ENCODE measurements around the gene PHC2. TPM values are rescaled to one million over a fixed set of nuclear protein-coding genes. Genes with fewer than 3 reads are reported as not detected.

Gene PHC2
- total RNA-seq, 1 donor from 2014 or later: 73.7 TPM

DNA sequence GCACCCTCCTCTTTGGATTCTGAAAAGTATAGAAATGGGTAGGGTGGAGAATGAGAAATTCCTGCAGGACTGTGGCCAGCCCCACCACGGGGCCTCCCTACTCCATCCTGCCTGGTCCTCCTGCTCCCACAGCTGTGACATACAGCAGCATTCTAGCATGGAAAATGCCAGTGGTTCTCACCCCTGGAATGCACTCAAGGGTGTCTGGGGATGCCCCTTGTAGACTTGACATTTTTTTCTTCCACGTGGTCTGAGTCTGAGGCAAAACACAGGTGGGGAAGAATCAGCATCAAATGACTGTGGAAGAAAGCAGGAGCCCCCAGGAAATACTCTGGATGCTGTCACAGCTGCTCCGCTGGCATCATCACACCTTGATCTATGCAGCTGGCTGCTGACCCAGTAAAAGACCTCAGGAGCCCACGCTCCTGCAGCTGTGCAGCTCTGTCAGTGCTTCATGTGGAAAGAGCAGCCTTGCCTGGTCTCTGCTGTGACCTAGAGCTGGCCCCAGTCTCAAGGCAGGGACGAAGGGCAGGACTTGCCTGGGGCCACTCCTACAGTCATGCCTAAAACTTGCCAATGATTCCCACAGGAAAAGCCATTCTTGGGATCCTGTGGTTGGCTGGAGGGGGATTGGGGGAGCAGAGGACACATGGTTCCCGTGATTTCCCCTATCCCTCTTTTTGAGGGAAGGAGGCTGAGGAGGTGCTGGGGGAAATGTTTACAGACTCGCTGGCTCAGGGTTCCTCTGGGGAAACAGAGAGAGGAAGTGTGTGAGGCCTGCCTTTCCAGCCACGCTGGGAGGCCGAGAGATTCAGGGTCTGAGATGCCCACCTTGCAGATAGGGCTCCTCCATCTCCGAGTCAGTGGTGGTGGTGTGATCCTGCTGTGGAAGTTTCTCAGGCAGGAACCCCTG lies 99.2 kb downstream of the PHC2 start:
- DNase-seq (ENCODE audit: low read depth in 2 of 2): no peak

DNA sequence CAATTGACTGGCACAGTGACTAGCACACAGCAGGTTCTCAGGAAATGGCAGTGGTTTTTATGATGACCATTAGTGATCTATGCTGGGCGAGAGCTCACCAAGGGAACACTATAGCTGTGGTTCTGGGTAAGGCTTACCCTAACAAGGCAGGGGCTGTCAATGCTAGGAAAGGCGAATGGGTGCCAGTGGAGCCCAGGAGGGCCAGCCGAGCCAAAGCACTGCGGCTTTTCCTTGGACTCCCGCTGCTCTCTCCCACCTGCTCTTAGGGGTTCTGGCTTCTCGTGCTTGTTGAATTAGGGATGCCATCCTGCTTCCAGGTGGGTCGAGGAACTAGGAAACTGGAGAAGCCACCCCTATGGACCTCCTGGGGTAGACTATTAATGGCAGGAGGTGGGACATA lies 100.0 kb downstream of the PHC2 start:
- no peak for DNase-seq (ENCODE audit: low read depth in 2 of 2)

DNA sequence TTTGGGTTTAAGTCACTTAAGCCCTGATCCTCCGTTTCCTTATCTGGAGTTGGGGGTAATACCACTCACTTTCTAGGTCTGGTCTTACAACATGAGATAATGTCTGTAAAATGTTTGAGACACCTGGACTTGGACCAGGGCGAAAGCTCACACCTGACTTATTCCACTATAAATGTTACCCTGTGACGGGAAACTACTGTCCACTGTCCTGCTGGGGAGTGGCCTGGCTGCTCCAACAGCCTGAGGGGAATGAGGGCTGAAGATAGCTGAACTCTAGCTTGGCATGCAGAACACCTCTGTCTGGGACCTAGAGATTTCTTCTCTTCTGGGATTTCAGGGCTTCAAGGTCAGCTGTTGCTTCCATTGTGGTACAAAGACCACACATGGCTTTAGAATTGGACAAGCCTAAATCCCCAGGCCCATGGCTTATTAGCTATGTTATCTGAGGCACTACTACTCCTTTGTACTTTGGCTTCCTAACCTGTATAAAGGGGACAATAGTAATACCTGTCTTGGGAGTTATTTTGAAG lies 100.5 kb downstream of the PHC2 start:
- no peak for DNase-seq (ENCODE audit: low read depth in 2 of 2)

DNA sequence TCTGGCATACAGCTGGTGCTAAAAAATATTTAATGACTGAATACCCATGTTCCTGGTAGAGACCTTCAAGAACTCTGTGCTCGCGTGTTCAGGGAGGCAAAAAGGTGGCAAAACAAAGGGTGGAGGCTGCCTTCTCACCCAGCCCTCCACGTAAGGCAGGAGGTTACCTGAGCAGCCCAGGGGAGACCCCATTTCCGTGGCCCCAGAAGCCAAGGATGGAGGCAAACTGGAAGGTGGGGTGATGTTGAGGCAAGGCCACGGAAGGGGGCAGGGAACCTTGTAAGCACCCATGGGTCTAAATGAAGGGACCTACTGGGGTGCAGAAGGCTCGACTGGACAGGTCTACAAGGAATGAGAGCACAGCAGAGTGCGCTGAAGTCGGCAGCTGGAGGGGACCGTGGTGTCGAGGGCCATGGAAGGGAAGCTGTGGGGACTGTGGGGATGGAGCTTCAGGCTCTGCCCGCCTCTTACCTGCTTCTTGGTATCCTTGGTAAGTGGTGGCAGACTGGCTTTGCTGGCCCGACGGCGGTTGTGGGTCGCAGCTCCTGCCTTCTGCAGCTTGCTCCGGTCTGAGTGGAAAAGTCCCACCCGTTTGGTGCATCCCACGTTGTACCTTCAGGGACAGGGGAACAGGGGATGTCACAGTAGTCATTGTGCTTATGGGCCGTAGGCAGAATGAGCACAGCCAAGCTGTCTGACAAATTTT lies 101.1 kb downstream of the PHC2 start:
- DNase-seq (ENCODE audit: low read depth in 2 of 2): no peak

DNA sequence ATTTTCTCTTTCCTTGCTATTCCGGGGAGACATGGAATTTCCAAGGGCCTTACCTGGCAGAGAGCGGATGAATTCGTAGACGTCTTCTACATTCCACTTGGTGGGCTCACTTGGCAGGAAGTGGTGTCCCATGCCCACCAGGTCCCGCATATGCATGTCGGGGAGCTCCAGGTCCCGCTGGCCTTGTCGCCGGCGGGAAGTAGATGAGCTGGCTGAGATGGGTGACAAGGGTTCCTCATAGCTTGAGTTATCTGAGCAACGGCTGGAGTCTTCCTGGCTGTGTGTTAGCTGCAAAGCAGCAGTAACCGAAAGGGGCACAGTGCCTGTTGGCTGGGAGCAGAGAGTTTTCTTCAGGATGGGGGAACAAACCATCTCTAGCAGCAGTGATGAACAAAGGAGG lies 102.1 kb downstream of the PHC2 start:
- DNase-seq (ENCODE audit: low read depth in 2 of 2): no peak

DNA sequence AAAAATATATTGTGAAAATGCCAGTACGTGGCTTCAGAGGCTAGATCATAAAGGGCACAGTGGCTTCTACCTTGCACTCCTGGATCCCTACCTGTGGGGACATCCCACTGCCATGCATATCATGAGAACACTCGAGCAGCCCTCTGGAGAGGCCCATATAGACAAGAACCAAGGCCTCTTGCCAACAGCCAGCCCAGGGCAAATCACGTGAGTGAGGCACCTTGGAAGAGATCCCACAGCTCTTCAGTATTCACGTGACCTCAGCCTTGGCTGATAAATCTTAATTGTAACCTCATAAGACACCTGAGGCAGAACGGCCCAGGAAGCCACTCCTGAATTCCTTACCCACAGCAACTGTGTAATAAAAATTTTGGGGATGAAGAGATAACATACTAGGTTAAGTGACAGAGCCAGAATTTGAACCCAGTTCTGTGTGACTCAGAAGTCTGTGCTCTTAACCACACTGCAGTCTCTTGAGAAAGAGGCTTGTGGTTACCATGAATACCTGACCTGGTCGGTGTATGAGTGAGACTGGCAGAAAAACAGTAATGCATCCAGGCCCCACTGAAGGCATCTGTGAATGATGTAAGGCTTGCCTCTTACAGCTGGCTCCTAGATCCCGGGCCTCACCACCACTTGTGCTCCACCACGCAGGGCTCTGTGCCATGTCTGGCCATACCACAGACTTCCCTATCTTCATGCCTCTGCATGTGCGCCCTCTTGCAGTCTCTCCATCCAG lies 103.1 kb downstream of the PHC2 start:
- no peak for DNase-seq (ENCODE audit: low read depth in 2 of 2)

DNA sequence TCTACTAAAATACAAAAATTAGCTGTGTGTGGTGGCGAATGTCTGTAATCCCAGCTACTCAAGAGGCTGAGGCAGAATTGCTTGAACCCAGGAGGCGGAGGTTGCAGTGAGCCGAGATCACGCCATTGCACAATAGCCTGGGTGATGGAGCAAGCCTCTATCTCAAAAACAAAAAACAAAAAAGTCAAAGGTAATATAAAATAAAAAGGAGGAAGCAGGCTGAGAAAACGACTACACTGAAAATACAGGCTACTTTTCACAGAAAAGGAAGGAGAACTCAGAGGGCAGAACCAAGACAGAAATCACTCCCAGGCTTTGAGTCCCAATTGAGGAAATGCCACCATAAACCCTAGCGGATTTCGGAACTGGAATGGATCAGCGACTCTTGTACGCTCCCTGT lies 104.1 kb downstream of the PHC2 start:
- DNase-seq (ENCODE audit: low read depth in 2 of 2): no peak

DNA sequence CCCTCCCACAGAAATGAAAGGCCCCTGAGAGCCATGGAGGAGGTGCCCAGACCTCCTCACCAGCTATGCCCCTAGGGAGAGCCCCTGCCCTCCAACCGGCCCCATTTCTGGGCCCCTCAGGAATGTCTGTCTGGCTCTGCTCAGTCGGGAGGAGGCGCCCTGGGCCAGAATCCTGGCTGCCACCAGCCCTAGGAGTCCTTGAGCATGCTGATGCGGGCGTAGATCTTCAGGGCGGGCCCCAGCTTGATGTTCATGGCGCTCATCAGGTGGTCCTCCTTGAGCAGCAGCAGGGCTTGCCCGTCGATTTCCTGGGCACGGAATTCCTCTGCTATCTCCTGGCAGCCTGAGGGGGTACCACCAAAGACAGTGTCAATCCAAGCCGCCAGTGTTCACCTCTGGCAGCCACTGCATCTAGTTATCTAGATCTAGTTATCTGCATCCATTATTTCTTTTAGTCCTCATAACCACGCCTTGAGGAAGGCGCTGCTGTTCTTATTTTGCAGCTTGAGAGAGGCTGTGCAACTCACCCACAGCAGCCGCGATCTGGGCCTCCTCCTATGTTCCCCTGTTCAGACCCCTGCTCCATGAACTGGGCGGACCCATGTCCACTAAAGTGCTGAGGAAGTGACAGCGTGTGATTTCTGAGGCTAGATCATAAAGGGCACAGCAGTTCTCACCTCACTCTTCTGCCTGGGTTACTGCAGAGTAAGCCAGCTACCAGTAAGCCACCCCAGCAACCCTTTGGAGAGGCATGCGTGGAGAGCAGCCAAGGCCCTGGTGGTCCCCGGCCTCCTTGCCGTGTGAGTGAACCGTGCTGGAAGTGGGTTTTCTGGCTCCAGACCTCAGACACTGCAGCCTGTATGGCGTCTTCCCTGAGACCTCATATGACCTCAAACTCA lies 106.0 kb downstream of the PHC2 start:
- no peak for DNase-seq (ENCODE audit: low read depth in 2 of 2)

DNA sequence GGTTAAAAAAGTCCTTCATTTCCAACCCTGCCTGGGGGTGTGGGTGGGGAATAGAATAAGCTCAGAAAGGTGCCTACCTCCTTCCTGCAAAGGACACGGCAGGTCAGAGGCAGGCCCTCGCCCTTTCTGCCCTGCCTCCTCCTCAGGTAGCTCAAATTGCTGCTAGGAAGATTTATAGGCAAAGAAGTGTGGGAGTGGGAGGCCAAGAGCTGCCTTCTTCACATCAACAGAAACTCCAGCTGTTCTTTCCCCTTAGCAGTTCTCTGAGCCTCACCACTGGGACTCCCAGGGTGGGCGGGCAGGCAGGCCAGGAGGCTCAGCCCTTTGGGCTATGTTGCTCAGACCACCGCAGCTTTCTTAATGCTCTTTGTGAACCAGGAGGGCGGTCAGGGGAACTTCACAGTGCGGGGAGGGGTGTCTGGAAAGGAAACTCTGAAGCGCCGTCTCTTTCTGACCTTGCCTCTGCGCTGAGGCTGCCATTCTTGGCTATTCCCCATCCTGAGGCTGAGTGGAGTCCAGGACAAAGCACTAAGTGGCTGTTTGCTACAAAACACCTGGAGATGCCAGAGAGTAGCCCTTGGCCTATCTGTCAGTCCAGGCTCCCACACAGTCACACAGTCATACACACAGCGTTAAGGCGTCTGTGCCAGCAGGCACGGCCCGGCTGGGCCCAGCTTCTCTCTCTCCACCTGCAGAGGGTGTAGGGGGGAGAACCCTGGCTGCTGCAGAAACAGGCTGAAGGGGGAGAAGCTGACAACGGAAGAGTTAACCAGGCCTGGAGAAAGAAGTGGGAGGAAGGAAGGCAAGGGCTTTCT lies 107.0 kb downstream of the PHC2 start:
- DNase-seq (ENCODE audit: low read depth in 2 of 2): no peak

DNA sequence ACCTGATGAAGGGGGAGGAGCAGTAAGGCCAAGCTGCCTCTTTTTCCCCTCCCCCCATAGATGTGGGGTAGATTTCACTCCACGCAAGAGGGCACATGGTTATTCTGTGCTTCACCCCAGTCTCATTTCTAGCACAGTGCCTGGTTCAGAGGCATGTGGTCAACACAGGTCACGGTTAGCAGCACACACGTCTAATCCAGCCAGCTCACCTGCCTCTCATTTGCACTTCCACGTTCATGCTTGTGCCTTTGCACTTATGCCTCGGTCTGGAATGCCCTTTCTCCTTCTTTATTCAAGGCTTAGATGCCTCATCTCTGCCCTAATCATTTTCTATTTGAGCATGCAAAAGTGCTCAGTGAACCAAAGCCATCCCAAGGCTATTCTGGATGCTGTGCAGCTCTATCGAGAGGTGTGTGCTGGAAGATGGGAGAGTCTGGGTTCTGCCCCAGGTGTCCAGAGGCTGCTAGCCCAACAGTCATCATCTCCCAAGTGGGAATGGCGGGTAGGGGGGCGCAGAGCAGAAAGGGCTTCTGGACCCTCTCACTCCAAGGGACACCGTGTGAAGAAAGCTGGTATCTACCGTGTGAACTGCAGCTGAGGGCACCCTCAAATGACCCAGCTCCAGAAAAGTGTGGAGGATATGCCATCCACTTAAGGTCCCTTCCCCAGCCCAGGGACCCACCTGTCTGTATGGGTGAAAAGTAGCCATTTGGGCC lies 107.9 kb downstream of the PHC2 start:
- no peak for DNase-seq (ENCODE audit: low read depth in 2 of 2)

DNA sequence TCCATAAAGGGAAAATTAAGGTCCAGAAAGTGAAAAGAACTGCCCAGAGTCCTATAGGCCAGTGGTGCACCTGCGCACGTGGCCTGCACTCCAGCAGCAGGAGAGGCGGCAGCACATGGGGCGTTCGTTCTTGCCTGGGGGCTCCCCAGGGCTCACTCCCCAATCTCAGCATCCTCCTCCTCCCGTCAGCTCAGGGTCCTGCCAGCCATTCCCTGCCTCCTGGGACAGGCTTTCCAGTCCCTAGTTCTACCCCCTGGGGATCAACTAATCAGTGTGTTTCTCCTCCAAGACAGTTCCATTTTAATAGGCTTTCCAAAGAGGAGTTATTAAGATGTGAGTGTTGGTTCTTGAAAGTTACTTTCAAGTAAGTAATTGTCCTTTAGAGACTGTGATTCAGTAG lies 108.8 kb downstream of the PHC2 start:
- DNase-seq (ENCODE audit: low read depth in 2 of 2): no peak

DNA sequence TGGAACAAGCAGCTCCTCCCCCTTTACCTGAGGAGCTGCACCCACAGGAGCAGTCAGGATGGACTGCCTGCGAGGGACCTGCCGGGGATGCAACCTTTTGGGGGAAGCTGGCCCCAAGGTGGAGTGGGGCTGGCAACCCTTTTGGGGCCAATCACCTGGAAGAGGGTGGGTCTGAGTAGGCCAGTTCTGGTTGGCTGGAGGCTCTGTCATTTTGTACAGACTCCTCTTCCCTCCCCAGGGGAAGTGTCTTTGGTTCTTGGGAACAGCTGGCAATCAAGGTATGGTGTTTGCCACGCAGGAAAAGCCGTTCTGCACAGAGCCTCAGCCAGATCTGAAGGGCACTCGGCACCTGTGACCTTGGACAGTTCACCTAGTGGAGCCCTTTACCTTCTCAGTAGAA lies 109.7 kb downstream of the PHC2 start:
- no peak for DNase-seq (ENCODE audit: low read depth in 2 of 2)

DNA sequence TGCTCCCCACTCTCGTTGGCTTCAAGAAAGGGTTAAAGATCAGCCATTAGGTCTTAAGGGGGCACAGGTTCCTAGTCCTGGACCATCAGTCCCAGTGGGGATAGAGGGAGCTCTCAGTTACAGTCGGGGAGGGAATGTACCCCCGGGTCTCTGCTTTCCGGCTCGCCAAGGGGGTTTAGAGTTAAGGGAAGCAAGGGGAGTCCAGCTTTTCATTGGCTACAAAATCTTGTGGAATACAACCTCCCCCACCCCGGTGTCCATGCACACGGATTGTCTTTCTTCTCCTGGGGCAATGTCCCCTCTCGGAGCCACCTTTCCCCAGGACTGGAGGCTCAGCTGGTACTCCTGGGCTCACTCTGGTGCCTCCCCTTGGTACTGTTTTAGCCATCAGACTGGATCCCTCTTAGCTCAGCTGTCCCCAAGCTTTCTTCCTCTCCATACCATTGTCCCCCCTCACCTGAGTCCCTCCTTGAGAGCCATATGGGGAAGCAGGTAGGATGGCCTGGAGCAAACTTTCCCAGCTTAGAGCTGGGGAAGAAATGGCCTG lies 110.2 kb downstream of the PHC2 start, which contains the start of gene A3GALT2:
Gene A3GALT2, minus strand, starts transcription at position 480 of the 547 bp plus-strand sequence. Its CDS starts 0 bp downstream, at position 480.
- no peak for DNase-seq (ENCODE audit: low read depth in 2 of 2)

DNA sequence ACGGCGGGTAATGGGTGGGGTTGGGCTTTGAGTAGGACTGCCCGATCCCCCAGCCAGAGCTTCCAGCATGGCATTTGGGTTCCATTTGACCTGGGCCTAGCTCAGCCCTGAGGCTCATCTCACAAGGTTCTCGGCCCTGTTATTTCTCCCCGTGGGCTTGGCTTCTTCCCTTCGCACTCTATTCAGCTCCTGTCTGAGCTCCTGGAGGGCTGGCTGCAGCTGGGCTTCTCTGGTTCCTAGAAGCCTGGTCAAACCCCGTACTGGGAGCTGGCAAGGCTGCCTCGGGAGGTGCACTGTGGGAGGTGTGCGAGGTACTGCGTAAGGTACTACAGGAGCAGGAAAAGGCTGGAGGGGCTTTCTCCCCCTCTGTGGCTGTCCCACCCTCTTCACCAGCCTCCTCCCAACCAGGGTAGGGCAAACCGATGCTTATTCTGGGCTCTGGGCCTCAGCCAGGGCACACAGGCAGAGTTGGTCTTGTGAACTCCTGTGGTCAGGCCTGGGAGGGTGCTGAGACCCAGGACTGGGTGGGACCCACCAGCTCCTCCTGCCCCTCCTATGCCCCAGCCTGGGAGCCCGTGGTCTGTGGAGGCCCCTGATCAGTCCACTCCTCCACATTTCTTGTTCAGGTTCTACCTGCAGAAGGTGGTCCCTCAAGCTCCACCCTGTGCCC lies 110.8 kb downstream of the PHC2 start:
- DNase-seq (ENCODE audit: low read depth in 2 of 2): no peak

DNA sequence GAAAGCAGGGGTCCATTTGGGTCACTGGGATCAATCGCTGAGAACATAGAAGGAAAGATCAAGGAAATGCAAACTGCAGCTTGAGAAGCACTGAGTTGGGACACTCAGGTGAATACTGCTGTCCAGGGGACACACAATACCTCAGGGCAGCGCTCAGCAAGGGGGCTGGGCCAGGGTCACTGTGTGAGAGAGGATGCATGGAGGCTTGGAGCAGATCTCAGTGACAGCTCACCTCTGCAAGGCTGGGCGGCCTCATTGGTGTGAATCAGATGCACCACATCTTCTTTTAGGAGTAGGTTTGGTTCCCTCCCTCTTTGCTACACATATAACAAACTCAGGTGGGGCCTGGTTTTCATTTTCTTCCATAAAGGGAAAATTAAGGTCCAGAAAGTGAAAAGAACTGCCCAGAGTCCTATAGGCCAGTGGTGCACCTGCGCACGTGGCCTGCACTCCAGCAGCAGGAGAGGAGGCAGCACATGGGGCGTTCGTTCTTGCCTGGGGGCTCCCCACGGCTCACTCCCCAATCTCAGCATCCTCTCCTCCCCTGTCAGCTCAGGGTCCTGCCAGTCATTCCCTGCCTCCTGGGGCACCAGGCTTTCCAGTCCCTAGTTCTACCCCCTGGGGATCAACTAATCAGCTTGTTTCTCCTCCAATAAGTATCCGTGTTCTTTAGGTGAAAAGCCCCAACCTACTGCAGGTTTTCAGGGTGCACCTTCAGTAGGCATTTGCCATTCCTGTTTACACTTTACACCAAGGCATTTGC lies 111.5 kb downstream of the PHC2 start:
- DNase-seq (ENCODE audit: low read depth in 2 of 2): no peak

DNA sequence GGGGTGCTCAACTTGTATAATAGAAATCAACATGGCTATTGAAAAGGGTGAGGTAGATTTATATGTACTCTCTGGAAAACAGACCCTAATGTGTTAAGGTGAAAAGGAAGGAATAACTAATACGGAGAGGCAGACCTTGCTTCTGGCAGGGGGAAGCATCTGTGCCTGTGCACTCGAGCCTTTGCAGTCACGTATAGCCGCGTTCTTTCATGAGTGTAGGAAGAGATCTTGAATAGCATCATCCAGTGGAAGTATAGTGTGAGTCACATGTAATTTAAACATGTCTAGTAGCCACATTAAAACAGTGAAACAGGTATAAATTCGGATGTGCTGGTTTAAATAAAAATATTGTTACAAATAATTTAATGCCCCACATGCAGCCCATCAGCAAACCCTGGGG lies 112.9 kb downstream of the PHC2 start:
- DNase-seq (ENCODE audit: low read depth in 2 of 2): no peak

DNA sequence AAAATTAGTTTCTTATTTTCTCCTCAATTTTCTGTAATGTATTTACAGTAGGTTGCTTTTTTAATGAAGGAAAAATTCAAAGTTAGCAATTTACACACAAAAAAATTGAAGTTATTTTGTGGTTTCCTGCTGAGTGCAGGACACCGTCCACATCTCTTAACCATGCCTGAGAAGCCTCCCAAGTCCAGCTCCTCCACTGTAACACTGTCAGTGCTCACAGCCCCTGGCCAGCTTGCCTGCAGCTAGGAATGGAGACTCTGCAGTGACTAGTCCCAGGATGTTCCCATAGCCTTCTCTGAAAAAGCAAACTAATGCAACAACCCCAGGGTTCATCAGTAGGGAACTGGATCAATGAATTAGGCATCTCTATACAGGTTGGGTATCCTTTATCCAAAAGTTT lies 113.5 kb downstream of the PHC2 start:
- no peak for DNase-seq (ENCODE audit: low read depth in 2 of 2)

DNA sequence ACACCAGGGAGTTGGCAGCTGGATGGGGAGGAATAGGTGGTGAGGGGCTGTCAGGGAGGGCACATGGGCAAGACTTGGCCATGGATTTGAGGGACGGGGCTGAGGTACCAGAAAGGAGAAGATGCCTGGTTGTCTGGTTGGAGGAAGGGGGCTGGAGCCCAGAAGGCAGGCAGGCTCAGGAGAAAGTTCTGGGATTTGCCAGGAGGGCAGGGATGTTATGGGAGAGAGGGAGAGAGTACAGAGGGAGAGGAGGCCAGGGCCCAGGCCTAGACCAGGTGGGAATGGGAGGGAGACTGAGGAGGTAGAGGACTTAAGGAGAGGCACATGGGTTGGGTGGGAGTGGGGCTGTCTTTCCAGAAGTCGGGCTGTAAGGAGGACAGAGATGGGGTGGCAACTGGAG lies 114.3 kb downstream of the PHC2 start:
- DNase-seq (ENCODE audit: low read depth in 2 of 2): no peak
